ENCODE results near the gene MCTP1. TPM values are rescaled to one million over a fixed set of nuclear protein-coding genes. Genes with fewer than 3 reads are reported as not detected.
"Not testable (repeated sequence)": the region's sequence is repeated elsewhere in the genome, so short reads cannot be mapped to it uniquely, and the experiment has no call there.

The MCTP1 gene
- total RNA-seq, 1 experiment from 2014 or later: 7.5 TPM

GRCh38 chr5:94847019-94847418, 437.9 kb downstream of the MCTP1 start:
- Histone ChIP-seq H3K4me3 (ENCODE audit: low read length) (no peak overlapping the region), H3K4me2 (ENCODE audit: low read length) (no peak overlapping the region), H3K4me1 (ENCODE audit: insufficient read depth, low read length) (no peaks in the 10 kb centered on the region), H3K27ac (ENCODE audit: low read length) (no peak overlapping the region), H3K79me2 (ENCODE audit: low read length) (no peaks in the 10 kb centered on the region), H3K27me3 (ENCODE audit: low read length) (no peaks in the 10 kb centered on the region), H2AFZ (ENCODE audit: low read length) (no peak overlapping the region), H3K9ac (ENCODE audit: low read length) (no peak overlapping the region), H3K9me3 (ENCODE audit: low read length) (no peaks in the 10 kb centered on the region), H4K20me1 (ENCODE audit: low read length) (no peaks in the 10 kb centered on the region), H3K36me3 (ENCODE audit: low read depth, low read length) (no peaks in the 10 kb centered on the region), H3K9me2 (replicated peaks; ENCODE audit: low read length) (no peaks in the 10 kb centered on the region), H3F3A (ENCODE audit: low read length, unreplicated experiment) (no peaks in the 10 kb centered on the region)
- TF ChIP-seq CTCF (conservative IDR thresholded peaks at IDR 0.05; ENCODE audit: low read depth, low read length) (no peak), EZH2phosphoT487 (IDR thresholded peaks at IDR 0.05; ENCODE audit: borderline replicate concordance, low read length) (no peak), EZH2 (IDR thresholded peaks at IDR 0.05; ENCODE audit: low read length, unreplicated experiment) (no peak)
- DNase-seq (no peak), ATAC-seq (no peak)
- ChIA-PET POLR2A (ENCODE audit: unreplicated experiment) (no interaction called here), CTCF (no interaction called here)
- intact Hi-C loops (cut with micrococcal nuclease): no loop called here
- no TSS peak for BruUV-seq (replicated peaks)

- H3K4me1 ChIP-seq (ENCODE audit: insufficient read depth, low read length); H2AFZ ChIP-seq (ENCODE audit: low read length); H3K27ac ChIP-seq (ENCODE audit: low read length); H3K4me2 ChIP-seq (ENCODE audit: low read length); H3K9me3 ChIP-seq (ENCODE audit: low read length); H3K9me2 ChIP-seq (replicated peaks; ENCODE audit: low read length); H3K4me3 ChIP-seq (ENCODE audit: low read length); H3K79me2 ChIP-seq (ENCODE audit: low read length); H3K27me3 ChIP-seq (ENCODE audit: low read length); H3K9ac ChIP-seq (ENCODE audit: low read length); H4K20me1 ChIP-seq (ENCODE audit: low read length); ATAC-seq; H3F3A ChIP-seq (ENCODE audit: low read length, unreplicated experiment); BruUV-seq (replicated peaks); CTCF ChIA-PET; DNase-seq; POLR2A ChIA-PET (ENCODE audit: unreplicated experiment); intact Hi-C loops (cut with micrococcal nuclease); H3K36me3 ChIP-seq (ENCODE audit: low read depth, low read length): not testable (repeated sequence)
These were observed 439.2 kb downstream of the MCTP1 start for GRCh38 chr5:94845696-94846095.

GRCh38 chr5:94841598-94842322, 443.1 kb downstream of the MCTP1 start:
- no peak overlapping the region for H3K4me3 ChIP-seq (ENCODE audit: low read length)
- TF ChIP-seq CTCF (conservative IDR thresholded peaks at IDR 0.05; ENCODE audit: low read depth, low read length) (no peak), EZH2phosphoT487 (IDR thresholded peaks at IDR 0.05; ENCODE audit: borderline replicate concordance, low read length) (no peak), EZH2 (IDR thresholded peaks at IDR 0.05; ENCODE audit: low read length, unreplicated experiment) (no peak)
- H3K36me3 ChIP-seq (ENCODE audit: low read depth, low read length): no peaks in the 10 kb centered on the region
- ChIA-PET POLR2A (ENCODE audit: unreplicated experiment) (no interaction called here), CTCF (no interaction called here)
- no peaks in the 10 kb centered on the region for H3F3A ChIP-seq (ENCODE audit: low read length, unreplicated experiment)
- ATAC-seq (no peak), DNase-seq (no peak)
- H3K4me2 ChIP-seq (ENCODE audit: low read length): no peak overlapping the region
- no TSS peak for BruUV-seq (replicated peaks)
- no peaks in the 10 kb centered on the region for H3K79me2 ChIP-seq (ENCODE audit: low read length)
- H3K9me3 ChIP-seq (ENCODE audit: low read length): no peaks in the 10 kb centered on the region
- no peak overlapping the region for H2AFZ ChIP-seq (ENCODE audit: low read length)
- no peak overlapping the region for H3K27ac ChIP-seq (ENCODE audit: low read length)
- no peaks in the 10 kb centered on the region for H3K27me3 ChIP-seq (ENCODE audit: low read length)
- H4K20me1 ChIP-seq (ENCODE audit: low read length): no peaks in the 10 kb centered on the region
- no peaks in the 10 kb centered on the region for H3K9me2 ChIP-seq (replicated peaks; ENCODE audit: low read length)
- intact Hi-C loops (cut with micrococcal nuclease): no loop called here
- H3K4me1 ChIP-seq (ENCODE audit: insufficient read depth, low read length): no peaks in the 10 kb centered on the region
- no peak overlapping the region for H3K9ac ChIP-seq (ENCODE audit: low read length)
